GM18498 (cell line): ENCODE measurements around the gene IFI6.

ENCODE experiments used
- ATAC-seq: cut with Tn5 transposase; IDR thresholded peaks from one replicate; pipeline ENCODE4 v1.9.1; 2021; ENCODE audit warnings: mild to moderate bottlenecking, moderate library complexity; ENCODE audit not compliant: unreplicated experiment

IFI6 gene

GRCh38 chr1:27676410-27676809 is 4.4 kb upstream of the IFI6 start:
- ATAC-seq: no peak

GRCh38 chr1:27672750-27673112 is 739 bp upstream of the IFI6 start:
- no peak for ATAC-seq

GRCh38 chr1:27669876-27670275 is 2.1 kb downstream of the IFI6 start:
- no peak for ATAC-seq

- peak; percentile 38 for ATAC-seq
Observed at GRCh38 chr1:27668808-27669723, 2.9 kb downstream of the IFI6 start.

GRCh38 chr1:27668121-27668807 is 3.7 kb downstream of the IFI6 start:
- no peak for ATAC-seq

- no peak for ATAC-seq
Observed at GRCh38 chr1:27666791-27667254, 5.2 kb downstream of the IFI6 start.

GRCh38 chr1:27666294-27666693 is 5.7 kb downstream of the IFI6 start:
- ATAC-seq: no peak

GRCh38 chr1:27665016-27665651 is 6.9 kb downstream of the IFI6 start:
- no peak for ATAC-seq

GRCh38 chr1:27664291-27664690 is 7.7 kb downstream of the IFI6 start:
- ATAC-seq: no peak

- peak; percentile 42 for ATAC-seq
Observed at GRCh38 chr1:27662707-27663393, 9.1 kb downstream of the IFI6 start.

GRCh38 chr1:27662261-27662660 is 9.7 kb downstream of the IFI6 start:
- no peak for ATAC-seq

GRCh38 chr1:27661412-27662075 is 10.4 kb downstream of the IFI6 start:
- ATAC-seq: no peak

GRCh38 chr1:27660300-27660835 is 11.6 kb downstream of the IFI6 start:
- ATAC-seq: no peak

GRCh38 chr1:27659497-27660299 is 12.3 kb downstream of the IFI6 start:
- ATAC-seq: peak; percentile 77

- ATAC-seq: peak; percentile 9
Observed at GRCh38 chr1:27658951-27659496, 13.0 kb downstream of the IFI6 start.

GRCh38 chr1:27656157-27656893 is 15.7 kb downstream of the IFI6 start:
- no peak for ATAC-seq

GRCh38 chr1:27655151-27655937 is 16.6 kb downstream of the IFI6 start:
- no peak for ATAC-seq
